GM23338 (cell line): ENCODE data around the gene CHCHD5. TPM values are rescaled to one million over a fixed set of nuclear protein-coding genes. Genes with fewer than 3 reads are reported as not detected.

ENCODE experiments used
- ATAC-seq: fragments of 200-7000 bp; cut with Tn5 transposase; 3 replicates; pipeline ENCODE4 v1.9.1; 2020
- DNase-seq: peaks from one replicate; pipeline ENCODE4 v3.0.0-alpha.2; 2015; ENCODE audit warnings: low spot score
- H2AFZ ChIP-seq: fragments of 200-600 bp; sonication (generic); 2 replicates; pipeline ENCODE4 v1.8.0; 2016; ENCODE audit warnings: antibody characterized with exemption, mild to moderate bottlenecking, moderate library complexity
- H3F3A ChIP-seq: fragments of 200-600 bp; sonication (generic); replicated peaks from 2 replicates; pipeline ENCODE4 v1.8.0; 2017; ENCODE audit warnings: antibody characterized with exemption, mixed run types, low read depth
- H3K27ac ChIP-seq: fragments of 200-600 bp; sonication (generic); 2 replicates; pipeline ENCODE4 v1.6.1; 2016; ENCODE audit warnings: low read depth
- H3K27me3 ChIP-seq: fragments of 200-600 bp; sonication (generic); 2 replicates; pipeline ENCODE4 v1.8.0; 2016; ENCODE audit warnings: mild to moderate bottlenecking, mixed run types, moderate library complexity; ENCODE audit not compliant: insufficient read depth
- H3K36me3 ChIP-seq: fragments of 200-600 bp; sonication (generic); 2 replicates; pipeline ENCODE4 v1.8.0; 2016; ENCODE audit warnings: mild to moderate bottlenecking; ENCODE audit not compliant: insufficient read depth
- H3K4me1 ChIP-seq: fragments of 200-600 bp; sonication (generic); 2 replicates; pipeline ENCODE4 v1.8.0; 2016; ENCODE audit warnings: mild to moderate bottlenecking, moderate library complexity; ENCODE audit not compliant: insufficient read depth
- H3K4me2 ChIP-seq: fragments of 200-600 bp; sonication (generic); 2 replicates; pipeline ENCODE4 v1.7.1; 2017; ENCODE audit warnings: mixed run types
- H3K4me3 ChIP-seq: fragments of 200-600 bp; sonication (generic); 2 replicates; pipeline ENCODE4 v1.6.1; 2016; ENCODE audit warnings: mixed run types
- H3K79me2 ChIP-seq: fragments of 200-600 bp; sonication (generic); replicated peaks from 2 replicates; pipeline ENCODE4 v1.8.0; 2017; ENCODE audit warnings: mild to moderate bottlenecking; ENCODE audit not compliant: insufficient read depth
- H3K9me2 ChIP-seq: fragments of 200-600 bp; sonication (generic); 2 replicates; pipeline ENCODE4 v1.8.0; 2017; ENCODE audit not compliant: insufficient read depth
- H4K20me1 ChIP-seq: fragments of 200-600 bp; sonication (generic); replicated peaks from 2 replicates; pipeline ENCODE4 v1.8.0; 2017; ENCODE audit warnings: mild to moderate bottlenecking; ENCODE audit not compliant: insufficient read depth
- H3K27ac Mint-ChIP-seq: 2 replicates; pipeline ENCODE4 v1.8.0; 2020; ENCODE audit warnings: inconsistent platforms, mild to moderate bottlenecking, moderate library complexity, mixed read lengths
- H3K27me3 Mint-ChIP-seq: 3 replicates; pipeline ENCODE4 v1.8.0; 2022; ENCODE audit warnings: low read depth, mild to moderate bottlenecking, moderate library complexity, mixed read lengths, inconsistent platforms; ENCODE audit not compliant: insufficient read depth, poor library complexity
- H3K36me3 Mint-ChIP-seq: 3 replicates; pipeline ENCODE4 v1.8.0; 2021; ENCODE audit warnings: low read depth, mild to moderate bottlenecking, inconsistent platforms, moderate library complexity, mixed read lengths
- H3K4me1 Mint-ChIP-seq: 3 replicates; pipeline ENCODE4 v1.8.0; 2020; ENCODE audit warnings: mild to moderate bottlenecking, inconsistent platforms, mixed read lengths
- H3K4me3 Mint-ChIP-seq: 3 replicates; pipeline ENCODE4 v1.8.0; 2021; ENCODE audit warnings: moderate library complexity, mild to moderate bottlenecking, inconsistent platforms, mixed read lengths
- H3K9me3 Mint-ChIP-seq: 3 replicates; pipeline ENCODE4 v1.8.0; 2020; ENCODE audit warnings: moderate library complexity, mild to moderate bottlenecking, inconsistent platforms, mixed read lengths
- CREB1 ChIP-seq: fragments of 250-450 bp; sonication (Bioruptor Pico); IDR thresholded peaks from 2 replicates; pipeline ENCODE4 v1.5.0; 2020; ENCODE audit warnings: low read depth, mild to moderate bottlenecking, moderate library complexity
- EZH2 ChIP-seq: fragments of 200-600 bp; sonication (generic); IDR thresholded peaks from one replicate; pipeline ENCODE4 v1.8.0; 2017; ENCODE audit warnings: antibody characterized with exemption, mild to moderate bottlenecking, low read depth; ENCODE audit not compliant: unreplicated experiment
- EZH2phosphoT487 ChIP-seq: fragments of 200-600 bp; sonication (generic); IDR thresholded peaks from one replicate; pipeline ENCODE4 v1.8.1; 2018; ENCODE audit warnings: antibody characterized with exemption; ENCODE audit not compliant: unreplicated experiment
- JUNB ChIP-seq: IDR thresholded peaks from one replicate; pipeline ENCODE4 v1.6.1; 2016; ENCODE audit warnings: antibody characterized with exemption; ENCODE audit not compliant: unreplicated experiment
- NANOG ChIP-seq: IDR thresholded peaks from 2 replicates; pipeline ENCODE4 v1.6.1; 2016; ENCODE audit warnings: antibody characterized with exemption, borderline replicate concordance
- STAT1 ChIP-seq: IDR thresholded peaks from one replicate; pipeline ENCODE4 v1.6.1; 2016; ENCODE audit warnings: antibody characterized with exemption; ENCODE audit not compliant: unreplicated experiment
- ZNF114 ChIP-seq: fragments of 250-450 bp; sonication (Bioruptor Pico); IDR thresholded peaks from 2 replicates; pipeline ENCODE4 v1.5.0; 2020; ENCODE audit warnings: mild to moderate bottlenecking, moderate library complexity
- ZNF331 ChIP-seq: fragments of 250-450 bp; sonication (Bioruptor Pico); IDR thresholded peaks from 2 replicates; pipeline ENCODE4 v1.5.0; 2020; ENCODE audit warnings: low read depth, mild to moderate bottlenecking, moderate library complexity
- polyA plus RNA-seq: library from polyadenylated mRNA; unstranded; fragments of >200 nt; fragmentation: Nextera tagmentation; extraction: Ambion mirVana; gene quantifications from 2 replicates; pipeline ENCODE4 v1.2.1, GENCODE V29; 2016
- total RNA-seq: library from RNA; depleted of rRNA; stranded (reverse); fragments of >200 nt; shearing (Covaris generic); gene quantifications from 2 replicates; pipeline ENCODE4 v1.2.3, GENCODE V29; 2014
- TF ChIP-seq, protein P1 (sequence below): fragments of 250-450 bp; sonication (Bioruptor Pico); IDR thresholded peaks from 2 replicates; pipeline ENCODE4 v1.5.0; 2020; ENCODE audit warnings: mild to moderate bottlenecking, moderate library complexity
- TF ChIP-seq, protein P2 (sequence below), 2 experiments: fragments of 200-600 bp in 1 of 2; sonication (generic) in 1 of 2; conservative IDR thresholded peaks; 2 replicates each; pipeline versions ENCODE4 v1.5.1 to v1.6.1; 2016 to 2017; ENCODE audit warnings: antibody characterized with exemption in 2 of 2, low read depth in 2 of 2, mild to moderate bottlenecking in 2 of 2, moderate library complexity in 1 of 2
- TF ChIP-seq, protein P3 (sequence below): IDR thresholded peaks from 2 replicates; pipeline ENCODE4 v1.6.1; 2016; ENCODE audit warnings: antibody characterized with exemption

Gene CHCHD5
- total and polyA plus RNA-seq, 2 experiments from 2014 or later: 15.5 to 69.9 TPM

DNA sequence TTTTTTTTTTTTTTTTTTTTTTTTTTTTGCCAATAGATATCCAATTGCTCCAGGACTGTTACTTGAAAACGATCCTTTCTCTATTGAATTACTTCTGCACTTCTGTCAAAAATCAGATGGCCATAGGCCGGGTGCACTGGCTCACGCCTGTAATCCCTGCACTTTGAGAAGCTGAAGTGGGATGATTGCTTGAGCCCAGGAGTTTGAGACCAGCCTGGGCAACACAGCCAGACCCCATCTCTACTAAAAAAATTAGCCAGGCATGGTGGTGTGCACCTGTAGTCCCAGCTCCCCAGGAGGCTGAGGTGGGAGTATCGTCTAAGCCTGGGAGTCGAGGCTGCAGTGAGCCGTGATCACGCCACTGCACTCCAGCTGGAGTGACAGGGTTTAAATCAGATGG, 4.3 kb upstream of the CHCHD5 start:
- Histone ChIP-seq H3K27me3 (no peaks in the 10 kb centered on the region), H3K36me3 (peaks cover 12% of the 10 kb centered on the region), H3K4me2 (no peak overlapping the region), H3K4me1 (peaks cover 12% of the 10 kb centered on the region), H3F3A (peaks cover 4% of the 10 kb centered on the region; the same call in 1 of the 2 replicates), H2AFZ (no peak overlapping the region), H4K20me1 (no peaks in the 10 kb centered on the region; the same call in none of the 2 replicates), H3K4me3 (no peak overlapping the region), H3K79me2 (no peaks in the 10 kb centered on the region), H3K9me2 (no peaks in the 10 kb centered on the region), H3K27ac (no peak overlapping the region)
- Mint-ChIP-seq H3K27ac (no peak overlapping the region), H3K9me3 (no peaks in the 10 kb centered on the region), H3K4me1 (peaks cover 11% of the 10 kb centered on the region; the same call in 2 of the 3 replicates), H3K27me3 (peaks cover 7% of the 10 kb centered on the region), H3K36me3 (peaks cover 14% of the 10 kb centered on the region), H3K4me3 (no peak overlapping the region)
- ATAC-seq (no peak), DNase-seq (no peak)
- TF ChIP-seq CREB1 (CRISPR knock-in tag) (no peak), ZNF331 (CRISPR knock-in tag) (no peak), JUNB (no peak), EZH2phosphoT487 (no peak), ZNF114 (CRISPR knock-in tag) (no peak), NANOG (no peak), EZH2 (no peak), STAT1 (no peak)
- TF ChIP-seq, protein P1, sequence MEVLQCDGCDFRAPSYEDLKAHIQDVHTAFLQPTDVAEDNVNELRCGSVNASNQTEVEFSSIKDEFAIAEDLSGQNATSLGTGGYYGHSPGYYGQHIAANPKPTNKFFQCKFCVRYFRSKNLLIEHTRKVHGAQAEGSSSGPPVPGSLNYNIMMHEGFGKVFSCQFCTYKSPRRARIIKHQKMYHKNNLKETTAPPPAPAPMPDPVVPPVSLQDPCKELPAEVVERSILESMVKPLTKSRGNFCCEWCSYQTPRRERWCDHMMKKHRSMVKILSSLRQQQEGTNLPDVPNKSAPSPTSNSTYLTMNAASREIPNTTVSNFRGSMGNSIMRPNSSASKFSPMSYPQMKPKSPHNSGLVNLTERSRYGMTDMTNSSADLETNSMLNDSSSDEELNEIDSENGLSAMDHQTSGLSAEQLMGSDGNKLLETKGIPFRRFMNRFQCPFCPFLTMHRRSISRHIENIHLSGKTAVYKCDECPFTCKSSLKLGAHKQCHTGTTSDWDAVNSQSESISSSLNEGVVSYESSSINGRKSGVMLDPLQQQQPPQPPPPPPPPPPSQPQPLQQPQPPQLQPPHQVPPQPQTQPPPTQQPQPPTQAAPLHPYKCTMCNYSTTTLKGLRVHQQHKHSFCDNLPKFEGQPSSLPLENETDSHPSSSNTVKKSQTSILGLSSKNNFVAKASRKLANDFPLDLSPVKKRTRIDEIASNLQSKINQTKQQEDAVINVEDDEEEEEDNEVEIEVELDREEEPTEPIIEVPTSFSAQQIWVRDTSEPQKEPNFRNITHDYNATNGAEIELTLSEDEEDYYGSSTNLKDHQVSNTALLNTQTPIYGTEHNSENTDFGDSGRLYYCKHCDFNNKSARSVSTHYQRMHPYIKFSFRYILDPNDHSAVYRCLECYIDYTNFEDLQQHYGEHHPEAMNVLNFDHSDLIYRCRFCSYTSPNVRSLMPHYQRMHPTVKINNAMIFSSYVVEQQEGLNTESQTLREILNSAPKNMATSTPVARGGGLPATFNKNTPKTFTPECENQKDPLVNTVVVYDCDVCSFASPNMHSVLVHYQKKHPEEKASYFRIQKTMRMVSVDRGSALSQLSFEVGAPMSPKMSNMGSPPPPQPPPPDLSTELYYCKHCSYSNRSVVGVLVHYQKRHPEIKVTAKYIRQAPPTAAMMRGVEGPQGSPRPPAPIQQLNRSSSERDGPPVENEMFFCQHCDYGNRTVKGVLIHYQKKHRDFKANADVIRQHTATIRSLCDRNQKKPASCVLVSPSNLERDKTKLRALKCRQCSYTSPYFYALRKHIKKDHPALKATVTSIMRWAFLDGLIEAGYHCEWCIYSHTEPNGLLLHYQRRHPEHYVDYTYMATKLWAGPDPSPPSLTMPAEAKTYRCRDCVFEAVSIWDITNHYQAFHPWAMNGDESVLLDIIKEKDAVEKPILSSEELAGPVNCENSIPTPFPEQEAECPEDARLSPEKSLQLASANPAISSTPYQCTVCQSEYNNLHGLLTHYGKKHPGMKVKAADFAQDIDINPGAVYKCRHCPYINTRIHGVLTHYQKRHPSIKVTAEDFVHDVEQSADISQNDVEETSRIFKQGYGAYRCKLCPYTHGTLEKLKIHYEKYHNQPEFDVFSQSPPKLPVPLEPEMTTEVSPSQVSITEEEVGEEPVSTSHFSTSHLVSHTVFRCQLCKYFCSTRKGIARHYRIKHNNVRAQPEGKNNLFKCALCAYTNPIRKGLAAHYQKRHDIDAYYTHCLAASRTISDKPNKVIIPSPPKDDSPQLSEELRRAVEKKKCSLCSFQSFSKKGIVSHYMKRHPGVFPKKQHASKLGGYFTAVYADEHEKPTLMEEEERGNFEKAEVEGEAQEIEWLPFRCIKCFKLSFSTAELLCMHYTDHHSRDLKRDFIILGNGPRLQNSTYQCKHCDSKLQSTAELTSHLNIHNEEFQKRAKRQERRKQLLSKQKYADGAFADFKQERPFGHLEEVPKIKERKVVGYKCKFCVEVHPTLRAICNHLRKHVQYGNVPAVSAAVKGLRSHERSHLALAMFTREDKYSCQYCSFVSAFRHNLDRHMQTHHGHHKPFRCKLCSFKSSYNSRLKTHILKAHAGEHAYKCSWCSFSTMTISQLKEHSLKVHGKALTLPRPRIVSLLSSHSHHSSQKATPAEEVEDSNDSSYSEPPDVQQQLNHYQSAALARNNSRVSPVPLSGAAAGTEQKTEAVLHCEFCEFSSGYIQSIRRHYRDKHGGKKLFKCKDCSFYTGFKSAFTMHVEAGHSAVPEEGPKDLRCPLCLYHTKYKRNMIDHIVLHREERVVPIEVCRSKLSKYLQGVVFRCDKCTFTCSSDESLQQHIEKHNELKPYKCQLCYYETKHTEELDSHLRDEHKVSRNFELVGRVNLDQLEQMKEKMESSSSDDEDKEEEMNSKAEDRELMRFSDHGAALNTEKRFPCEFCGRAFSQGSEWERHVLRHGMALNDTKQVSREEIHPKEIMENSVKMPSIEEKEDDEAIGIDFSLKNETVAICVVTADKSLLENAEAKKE (CRISPR knock-in tag): no peak
- TF ChIP-seq, protein P2, sequence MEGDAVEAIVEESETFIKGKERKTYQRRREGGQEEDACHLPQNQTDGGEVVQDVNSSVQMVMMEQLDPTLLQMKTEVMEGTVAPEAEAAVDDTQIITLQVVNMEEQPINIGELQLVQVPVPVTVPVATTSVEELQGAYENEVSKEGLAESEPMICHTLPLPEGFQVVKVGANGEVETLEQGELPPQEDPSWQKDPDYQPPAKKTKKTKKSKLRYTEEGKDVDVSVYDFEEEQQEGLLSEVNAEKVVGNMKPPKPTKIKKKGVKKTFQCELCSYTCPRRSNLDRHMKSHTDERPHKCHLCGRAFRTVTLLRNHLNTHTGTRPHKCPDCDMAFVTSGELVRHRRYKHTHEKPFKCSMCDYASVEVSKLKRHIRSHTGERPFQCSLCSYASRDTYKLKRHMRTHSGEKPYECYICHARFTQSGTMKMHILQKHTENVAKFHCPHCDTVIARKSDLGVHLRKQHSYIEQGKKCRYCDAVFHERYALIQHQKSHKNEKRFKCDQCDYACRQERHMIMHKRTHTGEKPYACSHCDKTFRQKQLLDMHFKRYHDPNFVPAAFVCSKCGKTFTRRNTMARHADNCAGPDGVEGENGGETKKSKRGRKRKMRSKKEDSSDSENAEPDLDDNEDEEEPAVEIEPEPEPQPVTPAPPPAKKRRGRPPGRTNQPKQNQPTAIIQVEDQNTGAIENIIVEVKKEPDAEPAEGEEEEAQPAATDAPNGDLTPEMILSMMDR (conservative IDR thresholded peaks at IDR 0.05; ENCODE audit: low read depth in 2 of 2): no peak
- TF ChIP-seq, protein P3, sequence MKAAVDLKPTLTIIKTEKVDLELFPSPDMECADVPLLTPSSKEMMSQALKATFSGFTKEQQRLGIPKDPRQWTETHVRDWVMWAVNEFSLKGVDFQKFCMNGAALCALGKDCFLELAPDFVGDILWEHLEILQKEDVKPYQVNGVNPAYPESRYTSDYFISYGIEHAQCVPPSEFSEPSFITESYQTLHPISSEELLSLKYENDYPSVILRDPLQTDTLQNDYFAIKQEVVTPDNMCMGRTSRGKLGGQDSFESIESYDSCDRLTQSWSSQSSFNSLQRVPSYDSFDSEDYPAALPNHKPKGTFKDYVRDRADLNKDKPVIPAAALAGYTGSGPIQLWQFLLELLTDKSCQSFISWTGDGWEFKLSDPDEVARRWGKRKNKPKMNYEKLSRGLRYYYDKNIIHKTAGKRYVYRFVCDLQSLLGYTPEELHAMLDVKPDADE: no peak
